Ovary (tissue), 3 donors: ENCODE results near the gene FARP1.

Experiments used
- POLR2A ChIP-seq: fragments of 450-650 bp; IDR thresholded peaks from one replicate; pipeline ENCODE4 v1.6.1; 2017; ENCODE audit warnings: antibody characterized with exemption, mild to moderate bottlenecking, moderate library complexity
- TF ChIP-seq, protein P1 (sequence below), 3 donors: fragments of 450-650 bp in 2 of 3; fragments of 200-600 bp in 1 of 3; IDR thresholded peaks; one replicate each; pipeline versions ENCODE4 v1.5.1 to v1.8.0; 2016 to 2022; ENCODE audit warnings: antibody characterized with exemption in 3 of 3, mild to moderate bottlenecking in 1 of 3
- donor health status: DM: no; HTN: no; CAD: no.

DNA sequence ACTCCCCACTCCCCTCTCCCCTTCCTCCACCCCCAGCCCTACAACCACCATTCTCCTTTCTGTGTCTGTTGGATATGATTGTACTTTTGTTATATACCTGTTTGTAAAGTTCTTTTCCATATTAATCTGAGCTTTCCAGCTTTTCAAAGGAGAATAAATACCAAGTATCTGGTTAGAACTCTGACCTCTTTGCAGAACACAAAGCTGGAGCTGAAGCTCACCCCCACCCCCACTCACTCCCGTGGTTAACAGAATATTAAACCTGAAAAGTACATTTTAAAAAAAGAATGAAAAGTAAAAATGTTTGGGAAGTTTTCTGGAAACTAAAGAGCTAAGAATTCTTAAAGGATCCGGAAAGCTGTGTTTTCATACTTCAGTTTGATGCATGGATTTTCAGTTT is 189.3 kb downstream of the FARP1 start:
- TF ChIP-seq, protein P1, sequence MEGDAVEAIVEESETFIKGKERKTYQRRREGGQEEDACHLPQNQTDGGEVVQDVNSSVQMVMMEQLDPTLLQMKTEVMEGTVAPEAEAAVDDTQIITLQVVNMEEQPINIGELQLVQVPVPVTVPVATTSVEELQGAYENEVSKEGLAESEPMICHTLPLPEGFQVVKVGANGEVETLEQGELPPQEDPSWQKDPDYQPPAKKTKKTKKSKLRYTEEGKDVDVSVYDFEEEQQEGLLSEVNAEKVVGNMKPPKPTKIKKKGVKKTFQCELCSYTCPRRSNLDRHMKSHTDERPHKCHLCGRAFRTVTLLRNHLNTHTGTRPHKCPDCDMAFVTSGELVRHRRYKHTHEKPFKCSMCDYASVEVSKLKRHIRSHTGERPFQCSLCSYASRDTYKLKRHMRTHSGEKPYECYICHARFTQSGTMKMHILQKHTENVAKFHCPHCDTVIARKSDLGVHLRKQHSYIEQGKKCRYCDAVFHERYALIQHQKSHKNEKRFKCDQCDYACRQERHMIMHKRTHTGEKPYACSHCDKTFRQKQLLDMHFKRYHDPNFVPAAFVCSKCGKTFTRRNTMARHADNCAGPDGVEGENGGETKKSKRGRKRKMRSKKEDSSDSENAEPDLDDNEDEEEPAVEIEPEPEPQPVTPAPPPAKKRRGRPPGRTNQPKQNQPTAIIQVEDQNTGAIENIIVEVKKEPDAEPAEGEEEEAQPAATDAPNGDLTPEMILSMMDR (IDR thresholded peaks at IDR 0.05): no peak
- TF ChIP-seq POLR2A: no peak
